ENCODE measurements around the gene CTIF. TPM values are rescaled to one million over a fixed set of nuclear protein-coding genes. Genes with fewer than 3 reads are reported as not detected.

CTIF gene
- total RNA-seq, 1 experiment from 2014 or later = 3.7 TPM

- DNase-seq (ENCODE audit: low read depth, low spot score) = no peak
- in situ Hi-C loops (cut with HindIII; ENCODE audit: low pct_unique_long_range_greater_than_20kb, low sequenced_read_pairs) = no loop called here
Measured at GRCh38 chr18:48819276-48819675, 280.4 kb downstream of the CTIF start.

GRCh38 chr18:48819781-48820482 is 281.1 kb downstream of the CTIF start:
- DNase-seq (ENCODE audit: low read depth, low spot score) = no peak
- in situ Hi-C loops (cut with HindIII; ENCODE audit: low pct_unique_long_range_greater_than_20kb, low sequenced_read_pairs) = no loop called here

GRCh38 chr18:48820483-48821250 is 281.8 kb downstream of the CTIF start:
- no peak for DNase-seq (ENCODE audit: low read depth, low spot score)
- in situ Hi-C loops (cut with HindIII; ENCODE audit: low pct_unique_long_range_greater_than_20kb, low sequenced_read_pairs) = no loop called here

GRCh38 chr18:48821251-48821590 is 282.4 kb downstream of the CTIF start:
- in situ Hi-C loops (cut with HindIII; ENCODE audit: low pct_unique_long_range_greater_than_20kb, low sequenced_read_pairs) = no loop called here

GRCh38 chr18:48821845-48822244 is 283.0 kb downstream of the CTIF start:
- in situ Hi-C loops (cut with HindIII; ENCODE audit: low pct_unique_long_range_greater_than_20kb, low sequenced_read_pairs) = no loop called here
- DNase-seq (ENCODE audit: low read depth, low spot score) = no peak

More at GRCh38 chr18:48821251-48821590, 282.4 kb downstream of the CTIF start:
- no peak for DNase-seq (ENCODE audit: low read depth, low spot score)

GRCh38 chr18:48824231-48824970 is 285.6 kb downstream of the CTIF start:
- in situ Hi-C loops (cut with HindIII; ENCODE audit: low pct_unique_long_range_greater_than_20kb, low sequenced_read_pairs) = no loop called here
- no peak for DNase-seq (ENCODE audit: low read depth, low spot score)

- in situ Hi-C loops (cut with HindIII; ENCODE audit: low pct_unique_long_range_greater_than_20kb, low sequenced_read_pairs) = no loop called here
- DNase-seq (ENCODE audit: low read depth, low spot score) = peak; percentile 45
Measured at GRCh38 chr18:48825101-48825745, 286.4 kb downstream of the CTIF start.

- DNase-seq (ENCODE audit: low read depth, low spot score) = no peak
- in situ Hi-C loops (cut with HindIII; ENCODE audit: low pct_unique_long_range_greater_than_20kb, low sequenced_read_pairs) = no loop called here
Measured at GRCh38 chr18:48826271-48826670, 287.4 kb downstream of the CTIF start.

GRCh38 chr18:48826806-48827205 is 288.0 kb downstream of the CTIF start:
- no peak for DNase-seq (ENCODE audit: low read depth, low spot score)
- in situ Hi-C loops (cut with HindIII; ENCODE audit: low pct_unique_long_range_greater_than_20kb, low sequenced_read_pairs) = no loop called here

GRCh38 chr18:48827291-48828193 is 288.7 kb downstream of the CTIF start:
- in situ Hi-C loops (cut with HindIII; ENCODE audit: low pct_unique_long_range_greater_than_20kb, low sequenced_read_pairs) = no loop called here
- no peak for DNase-seq (ENCODE audit: low read depth, low spot score)

- in situ Hi-C loops (cut with HindIII; ENCODE audit: low pct_unique_long_range_greater_than_20kb, low sequenced_read_pairs) = no loop called here
- DNase-seq (ENCODE audit: low read depth, low spot score) = no peak
Measured at GRCh38 chr18:48828194-48828545, 289.3 kb downstream of the CTIF start.

GRCh38 chr18:48828691-48829442 is 290.0 kb downstream of the CTIF start:
- no peak for DNase-seq (ENCODE audit: low read depth, low spot score)
- in situ Hi-C loops (cut with HindIII; ENCODE audit: low pct_unique_long_range_greater_than_20kb, low sequenced_read_pairs) = no loop called here

- DNase-seq (ENCODE audit: low read depth, low spot score) = no peak
- in situ Hi-C loops (cut with HindIII; ENCODE audit: low pct_unique_long_range_greater_than_20kb, low sequenced_read_pairs) = no loop called here
Measured at GRCh38 chr18:48829443-48830149, 290.8 kb downstream of the CTIF start.

GRCh38 chr18:48831113-48831759 is 292.4 kb downstream of the CTIF start:
- in situ Hi-C loops (cut with HindIII; ENCODE audit: low pct_unique_long_range_greater_than_20kb, low sequenced_read_pairs) = no loop called here
- no peak for DNase-seq (ENCODE audit: low read depth, low spot score)

- in situ Hi-C loops (cut with HindIII; ENCODE audit: low pct_unique_long_range_greater_than_20kb, low sequenced_read_pairs) = no loop called here
- no peak for DNase-seq (ENCODE audit: low read depth, low spot score)
Measured at GRCh38 chr18:48831802-48832201, 293.0 kb downstream of the CTIF start.
